Ishikawa (cell line): Measurements from ENCODE around the gene CRELD2.

Experiments used
- EP300 ChIP-seq: IDR thresholded peaks from 2 replicates; pipeline ENCODE4 v1.6.1; 2012; ENCODE audit warnings: borderline replicate concordance
- FOXM1 ChIP-seq: IDR thresholded peaks from 2 replicates; pipeline ENCODE4 v1.6.1; 2012; ENCODE audit warnings: low read depth, borderline replicate concordance
- NFIC ChIP-seq: IDR thresholded peaks from 2 replicates; pipeline ENCODE4 v1.6.1; 2012
- USF1 ChIP-seq: IDR thresholded peaks from 2 replicates; pipeline ENCODE4 v1.6.1; 2012

DNA sequence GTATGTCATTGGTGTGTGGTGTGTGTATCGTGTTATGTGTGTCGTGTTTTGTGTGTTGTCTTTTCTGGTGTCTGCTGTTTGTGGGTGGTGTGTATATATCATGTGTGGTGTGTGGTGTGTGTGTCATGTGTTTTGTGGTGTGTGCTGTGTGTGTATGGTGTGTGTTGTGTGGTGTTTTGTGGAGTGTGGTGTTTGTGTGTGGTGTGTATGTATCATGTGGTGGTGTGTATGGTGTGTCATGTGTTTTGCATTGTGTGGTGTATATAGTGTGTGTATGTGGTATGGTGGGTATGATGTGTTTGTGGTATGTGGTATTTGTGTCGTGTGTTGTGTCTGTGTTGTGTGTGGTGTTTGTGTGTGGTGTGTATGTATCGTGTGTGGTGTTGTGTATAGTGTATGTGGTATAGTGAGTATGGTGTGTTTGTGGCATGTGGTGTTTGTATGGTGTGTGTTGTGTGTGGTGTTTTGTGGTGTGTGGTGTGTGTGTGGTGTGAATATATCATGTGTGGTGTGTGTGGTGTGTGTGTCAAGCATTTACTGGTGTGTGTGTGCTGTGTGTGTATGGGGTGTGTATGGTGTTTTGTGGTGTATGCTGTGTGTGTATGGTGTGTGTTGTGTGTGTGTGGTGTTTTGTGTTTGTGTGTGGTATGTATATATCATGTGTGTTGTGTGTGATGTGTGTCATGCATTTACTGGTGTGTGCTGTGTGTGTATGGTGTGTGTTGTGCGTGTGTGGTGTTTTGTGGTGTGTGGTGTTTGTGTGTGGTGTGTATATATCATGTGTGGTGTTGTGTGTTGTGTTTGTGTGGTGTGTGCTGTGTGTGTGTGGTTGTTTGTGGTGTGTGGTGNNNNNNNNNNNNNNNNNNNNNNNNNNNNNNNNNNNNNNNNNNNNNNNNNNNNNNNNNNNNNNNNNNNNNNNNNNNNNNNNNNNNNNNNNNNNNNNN lies 54.9 kb downstream of the CRELD2 start:
- no peak for TF ChIP-seq FOXM1
- TF ChIP-seq EP300, result no peak
- no peak for TF ChIP-seq NFIC
- no peak for TF ChIP-seq USF1
